Astrocyte (in vitro differentiated cells and primary cell): ENCODE measurements around the gene KCTD10.

Experiments
- EZH2 ChIP-seq: IDR thresholded peaks from 2 replicates; pipeline ENCODE4 v1.6.1; 2012; ENCODE audit warnings: mild to moderate bottlenecking, low read length, inconsistent platforms; ENCODE audit not compliant: insufficient read depth
- TF ChIP-seq, protein P1 (sequence below): IDR thresholded peaks from 2 replicates; pipeline ENCODE4 v1.5.1; 2011; ENCODE audit warnings: low read depth, mild to moderate bottlenecking, inconsistent platforms, low read length, moderate library complexity; ENCODE audit not compliant: insufficient read depth

- TF ChIP-seq, protein P1, sequence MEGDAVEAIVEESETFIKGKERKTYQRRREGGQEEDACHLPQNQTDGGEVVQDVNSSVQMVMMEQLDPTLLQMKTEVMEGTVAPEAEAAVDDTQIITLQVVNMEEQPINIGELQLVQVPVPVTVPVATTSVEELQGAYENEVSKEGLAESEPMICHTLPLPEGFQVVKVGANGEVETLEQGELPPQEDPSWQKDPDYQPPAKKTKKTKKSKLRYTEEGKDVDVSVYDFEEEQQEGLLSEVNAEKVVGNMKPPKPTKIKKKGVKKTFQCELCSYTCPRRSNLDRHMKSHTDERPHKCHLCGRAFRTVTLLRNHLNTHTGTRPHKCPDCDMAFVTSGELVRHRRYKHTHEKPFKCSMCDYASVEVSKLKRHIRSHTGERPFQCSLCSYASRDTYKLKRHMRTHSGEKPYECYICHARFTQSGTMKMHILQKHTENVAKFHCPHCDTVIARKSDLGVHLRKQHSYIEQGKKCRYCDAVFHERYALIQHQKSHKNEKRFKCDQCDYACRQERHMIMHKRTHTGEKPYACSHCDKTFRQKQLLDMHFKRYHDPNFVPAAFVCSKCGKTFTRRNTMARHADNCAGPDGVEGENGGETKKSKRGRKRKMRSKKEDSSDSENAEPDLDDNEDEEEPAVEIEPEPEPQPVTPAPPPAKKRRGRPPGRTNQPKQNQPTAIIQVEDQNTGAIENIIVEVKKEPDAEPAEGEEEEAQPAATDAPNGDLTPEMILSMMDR = no peak
- TF ChIP-seq EZH2 = no peak
These were observed 26.5 kb upstream of the KCTD10 start for GRCh38 chr12:109503611-109504010.
